Heart left ventricle (tissue), 13 donors: ENCODE measurements around the gene NUP42.

Source experiments
- POLR2A ChIP-seq, 2 donors: fragments of 450-650 bp; IDR thresholded peaks; one replicate each; pipeline ENCODE4 v1.6.1; 2017; ENCODE audit warnings: antibody characterized with exemption in 2 of 2, mild to moderate bottlenecking in 2 of 2, moderate library complexity in 2 of 2
- TF ChIP-seq, protein P1 (sequence below), 12 donors: fragments of 200-600 bp; sonication (generic) in 4 of 12; IDR thresholded peaks; one replicate each; pipeline versions ENCODE4 v1.5.0 to v1.8.0; 2018 to 2022; ENCODE audit warnings: antibody characterized with exemption in 12 of 12, mild to moderate bottlenecking in 5 of 12
- donor health status: ischemic (EF 13 %, LVEDD 7.1; RV severe dilation, severe dysfunction).
- donor health status: DM: no; HTN: yes; CAD: no.
- donor health status: DM: no; HTN: no; CAD: no.
- donor health status: ischemic (EF 25% LVEDD 6.9; RV normal size, moderate dysfunction).
- donor health status: ischemic (EF 25% LVEDD 5.7; RV mildly dilated, moderate dysfunction).
- donor health status: ischemic (EF 35%, LVEDD 5.7; RV mildly dilated, moderate dysfunction).
- donor health status: nonischemic (EF 11% LVEDD 7.7; RV severe dilation, severe dysfunction).
- donor health status: DM: yes; HTN: yes; CAD: no.
- donor health status: PGD.
- donor health status: ischemic (EF 29% LVEDD 5.4; RV normal size, mild dysfunction).
- donor health status: nonischemic (EF 23%, LVEDD 6.1; RV moderate dilation, normal function).

DNA sequence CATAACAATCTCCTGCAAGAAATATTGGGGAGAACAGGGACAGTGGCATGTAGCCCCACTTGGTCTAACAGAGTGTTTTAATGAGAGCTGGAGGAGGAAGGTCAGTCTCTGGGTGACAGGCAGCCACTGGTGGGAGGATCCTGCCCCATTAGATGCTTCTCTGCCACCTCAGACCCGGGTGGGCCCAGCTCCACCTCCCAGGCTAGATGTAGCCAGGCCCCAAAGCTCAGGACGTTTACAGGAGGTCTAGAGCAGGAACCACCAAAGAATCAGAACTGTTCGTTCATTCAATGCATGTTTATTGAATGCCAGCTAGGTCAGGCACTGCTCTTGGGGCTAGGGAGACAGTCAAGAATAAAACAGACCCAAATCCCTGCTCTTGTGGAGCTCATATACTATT, 36.3 kb downstream of the NUP42 start:
- TF ChIP-seq, protein P1, sequence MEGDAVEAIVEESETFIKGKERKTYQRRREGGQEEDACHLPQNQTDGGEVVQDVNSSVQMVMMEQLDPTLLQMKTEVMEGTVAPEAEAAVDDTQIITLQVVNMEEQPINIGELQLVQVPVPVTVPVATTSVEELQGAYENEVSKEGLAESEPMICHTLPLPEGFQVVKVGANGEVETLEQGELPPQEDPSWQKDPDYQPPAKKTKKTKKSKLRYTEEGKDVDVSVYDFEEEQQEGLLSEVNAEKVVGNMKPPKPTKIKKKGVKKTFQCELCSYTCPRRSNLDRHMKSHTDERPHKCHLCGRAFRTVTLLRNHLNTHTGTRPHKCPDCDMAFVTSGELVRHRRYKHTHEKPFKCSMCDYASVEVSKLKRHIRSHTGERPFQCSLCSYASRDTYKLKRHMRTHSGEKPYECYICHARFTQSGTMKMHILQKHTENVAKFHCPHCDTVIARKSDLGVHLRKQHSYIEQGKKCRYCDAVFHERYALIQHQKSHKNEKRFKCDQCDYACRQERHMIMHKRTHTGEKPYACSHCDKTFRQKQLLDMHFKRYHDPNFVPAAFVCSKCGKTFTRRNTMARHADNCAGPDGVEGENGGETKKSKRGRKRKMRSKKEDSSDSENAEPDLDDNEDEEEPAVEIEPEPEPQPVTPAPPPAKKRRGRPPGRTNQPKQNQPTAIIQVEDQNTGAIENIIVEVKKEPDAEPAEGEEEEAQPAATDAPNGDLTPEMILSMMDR (IDR thresholded peaks at IDR 0.05), result no peak
- no peak for TF ChIP-seq POLR2A (IDR thresholded peaks at IDR 0.05)
